Activated CD4-positive, alpha-beta T cell treated with anti-CD3 and anti-CD28 coated beads, Interleukin-2, amount 50 U/mL, for 24 hours (primary cell): ENCODE results near the gene NRP2.

Experiments
- DNase-seq, 2 donors: peaks; one replicate each; pipeline ENCODE4 v3.0.0-alpha.2; 2020; ENCODE audit warnings: low read depth in 1 of 2, low spot score in 1 of 2

Gene NRP2

GRCh38 chr2:205658068-205658467, 24.2 kb upstream of the NRP2 start:
- no peak for DNase-seq

GRCh38 chr2:205658572-205658971, 23.7 kb upstream of the NRP2 start:
- no peak for DNase-seq

- no peak for DNase-seq
Observed at GRCh38 chr2:205659922-205660321, 22.4 kb upstream of the NRP2 start.

- DNase-seq: peak in 1 of 2 donors; percentile 9
Observed at GRCh38 chr2:205660521-205661124, 21.7 kb upstream of the NRP2 start.

GRCh38 chr2:205661281-205661680, 21.0 kb upstream of the NRP2 start:
- no peak for DNase-seq

- no peak for DNase-seq
Observed at GRCh38 chr2:205662206-205662965, 19.9 kb upstream of the NRP2 start.

- no peak for DNase-seq
Observed at GRCh38 chr2:205665791-205666190, 16.5 kb upstream of the NRP2 start.

- no peak for DNase-seq
Observed at GRCh38 chr2:205670292-205670691, 12.0 kb upstream of the NRP2 start.

- no peak for DNase-seq
Observed at GRCh38 chr2:205673312-205673711, 9.0 kb upstream of the NRP2 start.

GRCh38 chr2:205675861-205676516, 6.3 kb upstream of the NRP2 start:
- no peak for DNase-seq

GRCh38 chr2:205678541-205679142, 3.7 kb upstream of the NRP2 start:
- DNase-seq: no peak

- no peak for DNase-seq
Observed at GRCh38 chr2:205679410-205680009, 2.8 kb upstream of the NRP2 start.

GRCh38 chr2:205680067-205680466, 2.2 kb upstream of the NRP2 start:
- DNase-seq: peak in 1 of 2 donors; percentile 58

- no peak for DNase-seq
Observed at GRCh38 chr2:205680903-205681302, 1.4 kb upstream of the NRP2 start.

GRCh38 chr2:205681401-205682238, 681 bp upstream of the NRP2 start:
- DNase-seq: no peak

GRCh38 chr2:205682971-205683501, 735 bp downstream of the NRP2 start:
- no peak for DNase-seq

- DNase-seq: no peak
Observed at GRCh38 chr2:205683502-205684367, 1.4 kb downstream of the NRP2 start.

GRCh38 chr2:205684871-205685313, 2.6 kb downstream of the NRP2 start:
- no peak for DNase-seq

- no peak for DNase-seq
Observed at GRCh38 chr2:205685314-205686055, 3.2 kb downstream of the NRP2 start.
